ENCODE measurements around the gene CORO2B.

DNA sequence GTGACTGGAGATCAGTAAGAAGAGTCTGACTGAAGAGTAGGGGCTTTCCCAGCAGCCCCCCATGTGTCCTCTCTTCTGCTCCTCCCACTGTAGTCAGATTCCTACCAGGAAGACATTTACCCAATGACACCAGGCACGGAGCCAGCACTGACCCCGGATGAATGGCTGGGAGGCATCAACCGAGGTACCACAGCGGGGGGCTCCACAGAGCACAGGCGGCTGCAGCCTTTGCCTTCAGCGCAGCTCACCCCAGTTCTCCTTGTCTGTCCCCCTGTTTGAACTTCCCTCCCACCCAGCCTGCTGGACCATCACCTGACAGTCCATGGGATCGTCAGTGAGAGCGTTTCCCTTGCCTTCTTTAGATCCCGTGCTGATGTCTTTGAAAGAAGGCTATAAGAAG, 140.3 kb downstream of the CORO2B start:
- no peak for TF ChIP-seq POLR2A (IDR thresholded peaks at IDR 0.05)
- TF ChIP-seq, protein P1, sequence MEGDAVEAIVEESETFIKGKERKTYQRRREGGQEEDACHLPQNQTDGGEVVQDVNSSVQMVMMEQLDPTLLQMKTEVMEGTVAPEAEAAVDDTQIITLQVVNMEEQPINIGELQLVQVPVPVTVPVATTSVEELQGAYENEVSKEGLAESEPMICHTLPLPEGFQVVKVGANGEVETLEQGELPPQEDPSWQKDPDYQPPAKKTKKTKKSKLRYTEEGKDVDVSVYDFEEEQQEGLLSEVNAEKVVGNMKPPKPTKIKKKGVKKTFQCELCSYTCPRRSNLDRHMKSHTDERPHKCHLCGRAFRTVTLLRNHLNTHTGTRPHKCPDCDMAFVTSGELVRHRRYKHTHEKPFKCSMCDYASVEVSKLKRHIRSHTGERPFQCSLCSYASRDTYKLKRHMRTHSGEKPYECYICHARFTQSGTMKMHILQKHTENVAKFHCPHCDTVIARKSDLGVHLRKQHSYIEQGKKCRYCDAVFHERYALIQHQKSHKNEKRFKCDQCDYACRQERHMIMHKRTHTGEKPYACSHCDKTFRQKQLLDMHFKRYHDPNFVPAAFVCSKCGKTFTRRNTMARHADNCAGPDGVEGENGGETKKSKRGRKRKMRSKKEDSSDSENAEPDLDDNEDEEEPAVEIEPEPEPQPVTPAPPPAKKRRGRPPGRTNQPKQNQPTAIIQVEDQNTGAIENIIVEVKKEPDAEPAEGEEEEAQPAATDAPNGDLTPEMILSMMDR (IDR thresholded peaks at IDR 0.05), result no peak
- no peak for TF ChIP-seq EP300 (IDR thresholded peaks at IDR 0.05)

All from ovary (tissue), 3 donors.